ENCODE measurements around the gene BTBD6. TPM values are rescaled to one million over a fixed set of nuclear protein-coding genes. Genes with fewer than 3 reads are reported as not detected.
"Not testable (repeated sequence)": the region's sequence is repeated elsewhere in the genome, so short reads cannot be mapped to it uniquely, and the experiment has no call there.

The BTBD6 gene
- total RNA-seq, 1 donor from 2014 or later, result 36.6 TPM

GRCh38 chr14:105272623-105273022 lies 24.3 kb downstream of the BTBD6 start:
- DNase-seq (ENCODE audit: low read depth, low spot score), result no peak
- no peak for TF ChIP-seq CTCF (conservative IDR thresholded peaks at IDR 0.05)
- H3K27ac Mint-ChIP-seq (ENCODE audit: unreplicated experiment), result no peak overlapping the region
- H3K27me3 Mint-ChIP-seq (ENCODE audit: low read depth), result no peaks in the 10 kb centered on the region
- peaks cover 4% of the 10 kb centered on the region for H3K4me1 Mint-ChIP-seq
- no peaks in the 10 kb centered on the region for H3K36me3 Mint-ChIP-seq (ENCODE audit: low read depth)
- no peak overlapping the region for H3K4me3 Mint-ChIP-seq
- no peaks in the 10 kb centered on the region for H3K9me3 Mint-ChIP-seq

GRCh38 chr14:105273062-105273461 lies 24.7 kb downstream of the BTBD6 start:
- no peaks in the 10 kb centered on the region for H3K36me3 Mint-ChIP-seq (ENCODE audit: low read depth)
- no peak for TF ChIP-seq CTCF (conservative IDR thresholded peaks at IDR 0.05)
- no peak overlapping the region for H3K27ac Mint-ChIP-seq (ENCODE audit: unreplicated experiment)
- peaks cover 4% of the 10 kb centered on the region for H3K4me1 Mint-ChIP-seq
- no peaks in the 10 kb centered on the region for H3K27me3 Mint-ChIP-seq (ENCODE audit: low read depth)
- no peaks in the 10 kb centered on the region for H3K9me3 Mint-ChIP-seq
- H3K4me3 Mint-ChIP-seq, result no peak overlapping the region
- DNase-seq (ENCODE audit: low read depth, low spot score), result no peak

GRCh38 chr14:105274637-105275036 lies 26.3 kb downstream of the BTBD6 start:
- Mint-ChIP-seq H3K4me1 (peaks cover 4% of the 10 kb centered on the region), H3K9me3 (no peaks in the 10 kb centered on the region), H3K27ac (ENCODE audit: unreplicated experiment) (peak overlapping the region; percentile 50), H3K4me3 (no peak overlapping the region), H3K36me3 (ENCODE audit: low read depth) (no peaks in the 10 kb centered on the region), H3K27me3 (ENCODE audit: low read depth) (no peaks in the 10 kb centered on the region)
- TF ChIP-seq CTCF (conservative IDR thresholded peaks at IDR 0.05), result no peak
- DNase-seq (ENCODE audit: low read depth, low spot score), result no peak

- no peaks in the 10 kb centered on the region for H3K9me3 Mint-ChIP-seq
- peaks cover 4% of the 10 kb centered on the region for H3K4me1 Mint-ChIP-seq
- H3K4me3 Mint-ChIP-seq, result no peak overlapping the region
- no peaks in the 10 kb centered on the region for H3K27me3 Mint-ChIP-seq (ENCODE audit: low read depth)
- DNase-seq (ENCODE audit: low read depth, low spot score), result no peak
- no peak for TF ChIP-seq CTCF (conservative IDR thresholded peaks at IDR 0.05)
- H3K36me3 Mint-ChIP-seq (ENCODE audit: low read depth), result no peaks in the 10 kb centered on the region
- H3K27ac Mint-ChIP-seq (ENCODE audit: unreplicated experiment), result peak overlapping the region; percentile 16
Measured at GRCh38 chr14:105275267-105275946, 27.1 kb downstream of the BTBD6 start.

- not testable (repeated sequence) for H3K4me3 Mint-ChIP-seq; H3K27ac Mint-ChIP-seq (ENCODE audit: unreplicated experiment); H3K36me3 Mint-ChIP-seq (ENCODE audit: low read depth); H3K4me1 Mint-ChIP-seq; H3K27me3 Mint-ChIP-seq (ENCODE audit: low read depth); H3K9me3 Mint-ChIP-seq; DNase-seq (ENCODE audit: low read depth, low spot score)
Measured at GRCh38 chr14:105277448-105277847, 29.1 kb downstream of the BTBD6 start.

- no peak for DNase-seq (ENCODE audit: low read depth, low spot score)
- Mint-ChIP-seq H3K4me1 (peaks cover 13% of the 10 kb centered on the region), H3K9me3 (no peaks in the 10 kb centered on the region)
Measured at GRCh38 chr14:105279642-105280361, 31.5 kb downstream of the BTBD6 start.

More at GRCh38 chr14:105279642-105280361, 31.5 kb downstream of the BTBD6 start:
- no peak for TF ChIP-seq CTCF (conservative IDR thresholded peaks at IDR 0.05)
- H3K4me3 Mint-ChIP-seq, result no peak overlapping the region
- no peaks in the 10 kb centered on the region for H3K27me3 Mint-ChIP-seq (ENCODE audit: low read depth)
- H3K36me3 Mint-ChIP-seq (ENCODE audit: low read depth), result no peaks in the 10 kb centered on the region
- H3K27ac Mint-ChIP-seq (ENCODE audit: unreplicated experiment), result no peak overlapping the region
